Measurements from ENCODE around the gene ASB15.
A peak's percentile ranks its signal among the peaks of the same experiment; 100 is the strongest.

Gene ASB15

GRCh38 chr7:123660514-123661354 is 59.1 kb downstream of the ASB15 start:
- Histone ChIP-seq H3K4me3 (no peak overlapping the region), H3K27ac (no peak overlapping the region)

- H3K4me3 ChIP-seq: no peak overlapping the region
- H3K27ac ChIP-seq: no peak overlapping the region
Observed at GRCh38 chr7:123661765-123662164, 60.1 kb downstream of the ASB15 start.

GRCh38 chr7:123662293-123662692 is 60.7 kb downstream of the ASB15 start:
- Histone ChIP-seq H3K4me3 (no peak overlapping the region), H3K27ac (no peak overlapping the region)

- H3K27ac ChIP-seq: no peak overlapping the region
- H3K4me3 ChIP-seq: no peak overlapping the region
Observed at GRCh38 chr7:123662755-123663154, 61.1 kb downstream of the ASB15 start.

GRCh38 chr7:123663200-123663599 is 61.6 kb downstream of the ASB15 start:
- Histone ChIP-seq H3K27ac (no peak overlapping the region), H3K4me3 (no peak overlapping the region)

GRCh38 chr7:123665157-123665556 is 63.5 kb downstream of the ASB15 start:
- Histone ChIP-seq H3K4me3 (no peak overlapping the region), H3K27ac (no peak overlapping the region)

- Histone ChIP-seq H3K27ac (no peak overlapping the region), H3K4me3 (no peak overlapping the region)
Observed at GRCh38 chr7:123665896-123666295, 64.3 kb downstream of the ASB15 start.

GRCh38 chr7:123666492-123666891 is 64.9 kb downstream of the ASB15 start:
- no peak overlapping the region for H3K4me3 ChIP-seq
- H3K27ac ChIP-seq: no peak overlapping the region

GRCh38 chr7:123669485-123669884 is 67.9 kb downstream of the ASB15 start:
- Histone ChIP-seq H3K27ac (no peak overlapping the region), H3K4me3 (no peak overlapping the region)

- H3K4me3 ChIP-seq: no peak overlapping the region
- peak overlapping the region in 5 of 21 experiments; percentile 16 to 53 (median 39) for H3K27ac ChIP-seq
Observed at GRCh38 chr7:123673137-123673732, 71.6 kb downstream of the ASB15 start.

- no peak overlapping the region for H3K4me3 ChIP-seq
- peak overlapping the region in 10 of 21 experiments; percentile 2 to 53 (median 26) for H3K27ac ChIP-seq
Observed at GRCh38 chr7:123673752-123674398, 72.3 kb downstream of the ASB15 start.

GRCh38 chr7:123674399-123675180 is 73.0 kb downstream of the ASB15 start:
- Histone ChIP-seq H3K4me3 (no peak overlapping the region), H3K27ac (peak overlapping the region in 9 of 21 experiments; percentile 2 to 53 (median 30))

- Histone ChIP-seq H3K4me3 (no peak overlapping the region), H3K27ac (peak overlapping the region in 5 of 21 experiments; percentile 13 to 39 (median 18))
Observed at GRCh38 chr7:123675181-123675473, 73.5 kb downstream of the ASB15 start.

- H3K27ac ChIP-seq: no peak overlapping the region
- no peak overlapping the region for H3K4me3 ChIP-seq
Observed at GRCh38 chr7:123677061-123677715, 75.6 kb downstream of the ASB15 start.

- H3K27ac ChIP-seq: no peak overlapping the region
- no peak overlapping the region for H3K4me3 ChIP-seq
Observed at GRCh38 chr7:123679614-123680013, 78.0 kb downstream of the ASB15 start.

- Histone ChIP-seq H3K4me3 (no peak overlapping the region), H3K27ac (no peak overlapping the region)
Observed at GRCh38 chr7:123680580-123680979, 79.0 kb downstream of the ASB15 start.

- H3K27ac ChIP-seq: no peak overlapping the region
- no peak overlapping the region for H3K4me3 ChIP-seq
Observed at GRCh38 chr7:123681561-123681960, 79.9 kb downstream of the ASB15 start.

GRCh38 chr7:123682690-123683089 is 81.1 kb downstream of the ASB15 start:
- Histone ChIP-seq H3K4me3 (no peak overlapping the region), H3K27ac (no peak overlapping the region)

- no peak overlapping the region for H3K27ac ChIP-seq
- H3K4me3 ChIP-seq: no peak overlapping the region
Observed at GRCh38 chr7:123687161-123687560, 85.5 kb downstream of the ASB15 start.

GRCh38 chr7:123687727-123688126 is 86.1 kb downstream of the ASB15 start:
- Histone ChIP-seq H3K27ac (no peak overlapping the region), H3K4me3 (no peak overlapping the region)

All from skin epidermis (tissue), 12 donors.